H1 (cell line): ENCODE results near the gene SH2B2. TPM values are rescaled to one million over a fixed set of nuclear protein-coding genes. Genes with fewer than 3 reads are reported as not detected.

Experiments used
- CTCF ChIA-PET: fragments of 300-600 bp; sonication (Branson Sonifier 250); formaldehyde crosslinking; loops from one replicate; lab custom pipeline; 2021; ENCODE audit not compliant: partially characterized antibody; lab: Charles Lee
- POLR2A ChIA-PET: fragments of 300-600 bp; sonication (Branson Sonifier 250); formaldehyde crosslinking; loops from one replicate; lab custom pipeline; 2021; ENCODE audit warnings: inconsistent platforms; ENCODE audit not compliant: partially characterized antibody; lab: Charles Lee
- DNase-seq, 2 experiments: peaks; one replicate each; pipeline versions ENCODE4 v3.0.0 to v3.0.0-alpha.2; 2010 to 2022; ENCODE audit warnings: low spot score in 2 of 2, low read depth in 1 of 2, mixed read lengths in 1 of 2
- FAIRE-seq: peaks from 2 replicates; lab custom pipeline; 2011; peaks lifted over from hg19 to GRCh38; lab: Jason Lieb, UNC
- H2AFZ ChIP-seq: 2 replicates; pipeline ENCODE4 v1.8.1; 2012; ENCODE audit warnings: low read length, inconsistent platforms
- H2AK5ac ChIP-seq: 2 replicates; pipeline ENCODE4 v1.6.1; 2013; ENCODE audit warnings: low read depth, low read length
- H2BK120ac ChIP-seq: replicated peaks from 2 replicates; pipeline ENCODE3; 2013; ENCODE audit warnings: low read depth, low read length, inconsistent platforms
- H2BK12ac ChIP-seq: 2 replicates; pipeline ENCODE4 v1.6.1; 2013; ENCODE audit warnings: low read depth, low read length
- H2BK15ac ChIP-seq: 2 replicates; pipeline ENCODE4 v1.6.1; 2013; ENCODE audit warnings: low read length
- H2BK20ac ChIP-seq: 2 replicates; pipeline ENCODE4 v1.6.1; 2013; ENCODE audit warnings: low read length
- H2BK5ac ChIP-seq: 2 replicates; pipeline ENCODE4 v1.6.1; 2013; ENCODE audit warnings: low read depth, low read length
- H3K14ac ChIP-seq: 2 replicates; pipeline ENCODE4 v1.6.1; 2013; ENCODE audit warnings: inconsistent platforms; ENCODE audit not compliant: insufficient read length
- H3K18ac ChIP-seq: 2 replicates; pipeline ENCODE4 v1.6.1; 2013; ENCODE audit warnings: low read length; ENCODE audit errors: extremely low read depth
- H3K23ac ChIP-seq: 2 replicates; pipeline ENCODE4 v1.6.1; 2013; ENCODE audit warnings: inconsistent platforms; ENCODE audit not compliant: insufficient read length
- H3K23me2 ChIP-seq: 2 replicates; pipeline ENCODE4 v1.6.1; 2013; ENCODE audit warnings: low read depth, low read length
- H3K27ac ChIP-seq: 2 replicates; pipeline ENCODE4 v1.6.1; 2011; ENCODE audit warnings: low read depth, low read length, inconsistent platforms
- H3K27me3 ChIP-seq, 4 experiments: replicated peaks in 1 of 4; 1 replicate in 1 of 4; 2 replicates in 3 of 4; pipeline versions ENCODE4 v1.6.1 to v1.8.1; 2011 to 2013; ENCODE audit warnings: low read length in 3 of 4, mild to moderate bottlenecking in 3 of 4, inconsistent platforms in 2 of 4, mixed read lengths in 2 of 4, moderate library complexity in 1 of 4; ENCODE audit not compliant: control insufficient read depth in 3 of 4, insufficient read depth in 3 of 4; ENCODE audit errors: extremely low read depth in 1 of 4
- H3K36me3 ChIP-seq, 4 experiments: 2 replicates each; pipeline versions ENCODE4 v1.6.1 to v1.8.1; 2011 to 2013; ENCODE audit warnings: mild to moderate bottlenecking in 4 of 4, low read length in 3 of 4, moderate library complexity in 2 of 4, control low read depth in 1 of 4, inconsistent platforms in 1 of 4; ENCODE audit not compliant: insufficient read depth in 4 of 4, control insufficient read depth in 2 of 4
- H3K4ac ChIP-seq: replicated peaks from 2 replicates; pipeline ENCODE3; 2013; ENCODE audit warnings: low read length, low read depth, mixed read lengths, inconsistent platforms; ENCODE audit not compliant: insufficient read length
- H3K4me1 ChIP-seq, 4 experiments: replicated peaks in 1 of 4; 1 replicate in 1 of 4; 2 replicates in 3 of 4; pipeline versions ENCODE4 v1.6.1 to v1.8.1; 2011 to 2013; ENCODE audit warnings: low read length in 3 of 4, inconsistent platforms in 2 of 4, mixed read lengths in 1 of 4; ENCODE audit not compliant: insufficient read depth in 4 of 4, control insufficient read depth in 3 of 4
- H3K4me2 ChIP-seq, 2 experiments: 2 replicates each; pipeline versions ENCODE4 v1.6.1 to v1.8.1; 2011 to 2013; ENCODE audit warnings: low read depth in 2 of 2, low read length in 2 of 2, control low read depth in 1 of 2, inconsistent platforms in 1 of 2, mild to moderate bottlenecking in 1 of 2; ENCODE audit not compliant: insufficient read depth in 1 of 2
- H3K4me3 ChIP-seq, 4 experiments: fragments of 200-600, 300-600 bp in 1 of 4; sonication (generic), shearing (Covaris generic), sonication (Bioruptor Twin) in 1 of 4; 2 replicates each; pipeline versions ENCODE4 v1.5.1 to v1.8.1; 2011 to 2016; ENCODE audit warnings: low read length in 4 of 4, low read depth in 3 of 4, control low read depth in 2 of 4, inconsistent platforms in 2 of 4, mild to moderate bottlenecking in 2 of 4, mixed read lengths in 1 of 4, moderate library complexity in 1 of 4; ENCODE audit not compliant: insufficient read depth in 2 of 4; ENCODE audit errors: extremely low read depth in 1 of 4
- H3K56ac ChIP-seq: replicated peaks from 2 replicates; pipeline ENCODE3; 2013; ENCODE audit warnings: low read depth, mild to moderate bottlenecking, mixed read lengths, low read length, inconsistent platforms; ENCODE audit not compliant: insufficient read length
- H3K79me1 ChIP-seq: 2 replicates; pipeline ENCODE4 v1.6.1; 2013; ENCODE audit warnings: low read depth, low read length, control low read depth
- H3K79me2 ChIP-seq, 2 experiments: 2 replicates each; pipeline versions ENCODE4 v1.6.1 to v1.8.1; 2012 to 2013; ENCODE audit warnings: low read length in 2 of 2, mild to moderate bottlenecking in 2 of 2, inconsistent platforms in 1 of 2; ENCODE audit not compliant: insufficient read depth in 2 of 2, control insufficient read depth in 1 of 2
- H3K9ac ChIP-seq, 4 experiments: replicated peaks in 1 of 4; 1 replicate in 1 of 4; 2 replicates in 3 of 4; pipeline versions ENCODE4 v1.6.1 to v1.8.1; 2011 to 2013; ENCODE audit warnings: low read depth in 3 of 4, low read length in 3 of 4, control low read depth in 2 of 4, mild to moderate bottlenecking in 2 of 4, moderate library complexity in 2 of 4, inconsistent platforms in 1 of 4; ENCODE audit errors: extremely low read depth in 1 of 4
- H3K9me3 ChIP-seq, 2 experiments: 2 replicates each; pipeline versions ENCODE4 v1.6.1 to v1.8.1; 2012 to 2013; ENCODE audit warnings: mild to moderate bottlenecking in 2 of 2, moderate library complexity in 2 of 2, control low read depth in 1 of 2, inconsistent platforms in 1 of 2, low read depth in 1 of 2, low read length in 1 of 2, mixed read lengths in 1 of 2; ENCODE audit not compliant: insufficient read depth in 2 of 2
- H4K20me1 ChIP-seq, 2 experiments: replicated peaks in 1 of 2; 2 replicates each; pipeline versions ENCODE3 to v1.8.1; 2011 to 2013; ENCODE audit warnings: inconsistent platforms in 2 of 2, low read length in 2 of 2, mild to moderate bottlenecking in 1 of 2; ENCODE audit not compliant: insufficient read depth in 2 of 2, control insufficient read depth in 1 of 2
- H4K5ac ChIP-seq: 2 replicates; pipeline ENCODE4 v1.6.1; 2013; ENCODE audit warnings: low read length, low read depth, mixed read lengths, inconsistent platforms; ENCODE audit not compliant: insufficient read length
- H4K8ac ChIP-seq: 2 replicates; pipeline ENCODE4 v1.8.0; 2013; ENCODE audit warnings: mild to moderate bottlenecking, moderate library complexity, low read length, inconsistent platforms; ENCODE audit not compliant: insufficient read depth; ENCODE audit errors: extremely low read depth
- H4K91ac ChIP-seq: replicated peaks from 2 replicates; pipeline ENCODE3; 2013; ENCODE audit warnings: low read length, mixed read lengths, inconsistent platforms; ENCODE audit not compliant: insufficient read length
- BRCA1 ChIP-seq: IDR thresholded peaks from 2 replicates; pipeline ENCODE4 v1.6.1; 2012; ENCODE audit warnings: low read depth, low read length, improper control_type of control experiment
- CHD1 ChIP-seq: IDR thresholded peaks from 2 replicates; pipeline ENCODE4 v1.6.1; 2012; ENCODE audit warnings: low read depth, low read length, improper control_type of control experiment
- EGR1 ChIP-seq: IDR thresholded peaks from 2 replicates; pipeline ENCODE4 v1.6.1; 2011; ENCODE audit warnings: low read depth, low read length, borderline replicate concordance
- JUND ChIP-seq: IDR thresholded peaks from 2 replicates; pipeline ENCODE4 v1.6.1; 2011; ENCODE audit warnings: mild to moderate bottlenecking, improper control_type of control experiment, low read length
- KDM5A ChIP-seq: fragments of 200-600 bp; IDR thresholded peaks from 2 replicates; pipeline ENCODE4 v1.7.1; 2012; ENCODE audit warnings: mild to moderate bottlenecking, low read length, inconsistent platforms, mixed read lengths
- POLR2A ChIP-seq, 2 experiments: IDR thresholded peaks; 1 replicate in 1 of 2; 2 replicates in 1 of 2; pipeline ENCODE4 v1.6.1; 2011; ENCODE audit warnings: low read depth in 2 of 2, low read length in 2 of 2, mild to moderate bottlenecking in 2 of 2; ENCODE audit errors: control extremely low read depth in 1 of 2
- SAP30 ChIP-seq: fragments of 300-600 bp; sonication (generic); IDR thresholded peaks from 2 replicates; pipeline ENCODE4 v1.7.1; 2012; ENCODE audit warnings: low read length, moderate library complexity, mild to moderate bottlenecking, inconsistent platforms; ENCODE audit not compliant: insufficient read depth, insufficient replicate concordance
- TAF7 ChIP-seq: optimal IDR thresholded peaks from 2 replicates; pipeline ENCODE3; 2011; ENCODE audit warnings: low read depth, mild to moderate bottlenecking, inconsistent platforms, low read length, moderate library complexity, borderline replicate concordance
- WGBS, 2 experiments: shearing (Covaris generic) in 1 of 2; methylation state at CpG; one replicate each; pipeline versions ENCODE4 v1.1.6 to v1.1.7; 2013 to 2015; ENCODE audit warnings: low lambda C conversion rate in 2 of 2, mixed read lengths in 2 of 2, inconsistent platforms in 1 of 2, low coverage in 1 of 2, missing lambda C conversion rate in 1 of 2; ENCODE audit not compliant: insufficient replicate concordance in 2 of 2, insufficient coverage in 1 of 2, insufficient read length in 1 of 2; ENCODE audit errors: extremely low coverage in 1 of 2, missing lambda C conversion rate in 1 of 2; 5-methylcytosine and 5-hydroxymethylcytosine counted together
- polyA plus RNA-seq, 7 experiments: library from polyadenylated mRNA; depleted of rRNA in 3 of 7; stranded (reverse) in 5 of 7; unstranded in 2 of 7; fragments of >200 nt in 5 of 7; fragments of 200-250 nt in 2 of 7; gene quantifications; 1 replicate in 5 of 7; 2 replicates in 1 of 7; 4 replicates in 1 of 7; pipeline versions ENCODE4 v1.2.1 to v1.2.3, GENCODE V29; 2011 to 2013; ENCODE audit warnings: missing spikeins in 2 of 7, mixed read lengths in 2 of 7
- total RNA-seq: library from RNA; stranded (reverse); fragmentation: NEBNext Ultra II Directional; extraction: Animal tissue kit (Norgen Biotek cat#: 25700); gene quantifications from 2 replicates; pipeline ENCODE4 v1.2.1, GENCODE V29; 2021
- TF ChIP-seq, protein P1 (sequence below): IDR thresholded peaks from 2 replicates; pipeline ENCODE4 v1.6.1; 2012; ENCODE audit warnings: inconsistent platforms

Gene SH2B2
- total and polyA plus RNA-seq, 2 of the 8 experiments (the other 6 are each of a cell fraction or from before 2014, with no cell fraction given): 11.5 to 18.7 TPM

DNA sequence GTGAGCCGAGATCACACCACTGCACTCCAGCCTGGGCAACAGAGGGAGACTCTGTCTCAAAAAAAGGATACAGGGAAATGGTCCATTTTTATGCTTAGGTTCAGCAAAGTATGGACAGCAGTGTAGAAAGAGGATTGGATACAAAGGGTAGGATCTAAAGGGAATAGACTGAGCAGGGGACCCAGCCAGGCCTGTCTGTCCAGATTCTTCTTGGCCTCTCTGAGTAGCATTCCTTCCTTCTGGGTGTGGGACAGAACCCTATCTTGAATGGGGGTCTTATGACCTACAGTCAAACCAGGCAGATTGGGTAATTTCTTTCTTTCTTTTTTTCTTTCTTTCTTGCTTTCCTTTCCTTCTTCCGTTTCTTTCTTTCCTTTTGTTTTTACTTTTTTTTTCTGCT lies 25.6 kb downstream of the SH2B2 start:
- Histone ChIP-seq H3K14ac (no peak overlapping the region), H3K4me2 (no peak overlapping the region), H2AFZ (no peak overlapping the region), H3K23me2 (no peaks in the 10 kb centered on the region), H3K27me3 (no peaks in the 10 kb centered on the region), H3K79me1 (no peaks in the 10 kb centered on the region), H3K23ac (no peak overlapping the region), H4K5ac (no peak overlapping the region), H2BK5ac (no peak overlapping the region), H3K79me2 (no peaks in the 10 kb centered on the region; a peak in 1 of 4 replicates), H3K18ac (no peak overlapping the region), H4K91ac (no peak overlapping the region), H3K27ac (no peak overlapping the region), H2BK12ac (no peak overlapping the region), H4K8ac (no peak overlapping the region), H2AK5ac (no peak overlapping the region), H3K9ac (no peak overlapping the region), H3K56ac (no peak overlapping the region), H2BK120ac (no peak overlapping the region), H3K4me1 (peaks cover 2 to 6% (median 4%) of the 10 kb centered on the region in 4 experiments), H3K4ac (no peak overlapping the region), H2BK15ac (no peak overlapping the region), H3K4me3 (no peak overlapping the region), H2BK20ac (no peak overlapping the region), H3K9me3 (no peaks in the 10 kb centered on the region), H3K36me3 (peaks cover 2 to 5% (median 4%) of the 10 kb centered on the region in 4 experiments; a peak in 3 of 8 replicates), H4K20me1 (no peaks in the 10 kb centered on the region)
- ChIA-PET CTCF (interaction anchor here (0.7 to 12.9 kb wide), 6 partner anchors 7 to 599 kb away, joined by 3 to 134 read pairs (median 3); no protein-coding TSS in a partner anchor), POLR2A (no interaction called here)
- 83% methylated on average over 2 of the region's 2 CpGs; no CpG with 5 or more reads in 1 of the 2 experiments for WGBS, 2 experiments
- DNase-seq: no peak
- no peak for FAIRE-seq
- TF ChIP-seq BRCA1 (no peak), CHD1 (no peak), SAP30 (no peak), EGR1 (no peak), KDM5A (no peak), POLR2A (IDR thresholded peaks at IDR 0.05; ENCODE audit: control extremely low read depth in 1 of 2, low read depth in 2 of 2, low read length in 2 of 2) (no peak), TAF7 (no peak), JUND (no peak)
- TF ChIP-seq, protein P1, sequence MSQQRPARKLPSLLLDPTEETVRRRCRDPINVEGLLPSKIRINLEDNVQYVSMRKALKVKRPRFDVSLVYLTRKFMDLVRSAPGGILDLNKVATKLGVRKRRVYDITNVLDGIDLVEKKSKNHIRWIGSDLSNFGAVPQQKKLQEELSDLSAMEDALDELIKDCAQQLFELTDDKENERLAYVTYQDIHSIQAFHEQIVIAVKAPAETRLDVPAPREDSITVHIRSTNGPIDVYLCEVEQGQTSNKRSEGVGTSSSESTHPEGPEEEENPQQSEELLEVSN: no peak
